ENCODE measurements around the gene SLC17A8.
"Not testable (repeated sequence)": the region's sequence is repeated elsewhere in the genome, so short reads cannot be mapped to it uniquely, and the experiment has no call there.

SLC17A8 gene

DNA sequence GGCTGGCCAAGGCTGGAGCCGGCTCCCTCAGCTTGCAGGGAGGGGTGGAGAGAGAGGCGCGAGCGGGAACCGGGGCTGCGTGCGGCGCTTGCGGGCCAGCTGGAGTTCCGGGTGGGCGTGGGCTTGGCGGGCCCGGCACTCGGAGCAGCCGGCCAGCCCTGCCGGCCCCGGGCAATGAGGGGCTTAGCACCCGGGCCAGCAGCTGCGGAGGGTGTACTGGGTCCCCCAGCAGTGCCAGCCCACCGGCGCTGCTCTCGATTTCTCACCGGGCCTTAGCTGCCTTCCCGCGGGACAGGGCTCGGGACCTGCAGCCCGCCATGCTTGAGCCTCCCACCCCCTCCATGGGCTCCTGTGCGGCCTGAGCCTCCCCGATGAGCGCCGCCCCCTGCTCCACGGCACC lies 73.4 kb downstream of the SLC17A8 start:
- FAIRE-seq, result not testable (repeated sequence)

- FAIRE-seq, result no peak
Observed at GRCh38 chr12:100433701-100434100, 76.8 kb downstream of the SLC17A8 start.

GRCh38 chr12:100434177-100434576 lies 77.3 kb downstream of the SLC17A8 start:
- no peak for FAIRE-seq

DNA sequence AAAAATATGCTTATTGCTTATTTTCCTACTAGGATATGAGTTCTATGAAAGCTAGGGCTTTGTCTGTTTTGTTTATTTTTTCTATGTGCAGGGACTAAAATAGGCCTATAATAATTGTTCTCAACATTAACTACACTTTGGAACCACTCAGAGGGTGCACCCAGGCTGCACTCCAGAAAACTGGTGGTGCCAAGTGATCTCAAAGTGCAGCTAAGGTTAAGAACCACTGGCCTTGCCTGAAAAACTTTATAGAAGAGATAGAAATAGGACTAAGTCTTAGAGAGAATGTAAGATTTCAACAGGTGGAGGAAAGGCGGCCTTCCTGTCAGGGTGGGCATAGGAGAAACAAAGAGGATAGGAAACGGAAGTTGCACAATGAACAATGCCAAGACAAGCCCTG lies 79.1 kb downstream of the SLC17A8 start:
- FAIRE-seq, result no peak

DNA sequence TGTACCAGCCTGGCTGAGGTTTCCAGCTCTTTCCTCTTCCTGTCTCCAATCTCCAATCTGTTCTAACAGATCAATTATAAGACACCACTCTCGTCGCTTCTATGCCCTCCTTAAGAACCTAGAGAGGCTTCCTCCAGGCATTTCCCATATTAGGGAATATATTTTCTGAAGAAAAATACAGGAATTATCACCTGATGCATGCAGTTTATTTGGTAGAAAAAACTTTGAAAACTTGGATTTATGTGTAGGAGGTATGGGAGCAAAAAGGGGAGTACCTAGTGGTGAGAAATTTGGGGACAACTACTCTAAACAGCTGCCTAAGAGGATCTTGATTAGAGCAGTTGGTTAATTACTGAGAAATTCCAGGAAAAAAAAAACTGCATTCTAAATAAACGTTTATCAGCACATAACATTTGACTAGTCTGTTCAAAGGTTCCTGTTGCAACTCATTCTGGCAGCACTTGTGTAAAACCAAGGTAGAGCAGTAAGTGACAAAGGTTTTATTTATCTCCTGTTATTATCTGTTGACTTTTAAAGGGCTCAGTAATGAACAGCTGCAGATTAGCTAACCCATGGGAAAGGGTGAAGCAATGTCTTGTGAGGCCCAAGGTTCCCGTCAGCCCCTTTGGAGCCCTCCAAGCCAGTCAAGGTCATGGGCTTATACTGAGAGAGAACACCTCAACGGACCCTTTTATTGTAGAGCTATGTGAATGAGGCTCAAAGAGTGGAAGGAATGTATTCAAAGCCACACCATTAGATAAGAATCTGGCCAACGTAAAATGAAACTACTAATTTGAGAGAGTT lies 80.4 kb downstream of the SLC17A8 start:
- FAIRE-seq, result no peak

DNA sequence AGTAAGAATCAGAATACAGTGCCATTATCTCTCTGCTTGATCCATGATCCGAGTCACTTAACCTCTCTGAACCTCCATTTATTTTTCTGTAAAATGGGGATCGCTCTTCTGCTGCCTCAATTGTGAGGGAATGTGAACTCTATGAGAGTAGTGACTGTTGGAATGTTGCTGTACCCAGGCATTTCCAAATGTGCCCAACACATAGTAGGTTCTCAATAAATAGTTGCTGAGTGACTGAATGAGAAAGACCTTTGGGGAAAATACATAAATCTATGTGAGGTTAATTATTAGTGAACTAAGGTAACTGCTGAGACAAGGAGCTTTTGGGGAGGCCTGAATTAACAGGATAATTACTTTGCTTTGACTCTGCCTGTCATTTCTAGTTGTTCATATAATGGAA lies 82.9 kb downstream of the SLC17A8 start:
- FAIRE-seq, result no peak

GRCh38 chr12:100442403-100442802 lies 85.5 kb downstream of the SLC17A8 start:
- FAIRE-seq, result no peak

GRCh38 chr12:100443434-100443833 lies 86.6 kb downstream of the SLC17A8 start:
- FAIRE-seq, result no peak

DNA sequence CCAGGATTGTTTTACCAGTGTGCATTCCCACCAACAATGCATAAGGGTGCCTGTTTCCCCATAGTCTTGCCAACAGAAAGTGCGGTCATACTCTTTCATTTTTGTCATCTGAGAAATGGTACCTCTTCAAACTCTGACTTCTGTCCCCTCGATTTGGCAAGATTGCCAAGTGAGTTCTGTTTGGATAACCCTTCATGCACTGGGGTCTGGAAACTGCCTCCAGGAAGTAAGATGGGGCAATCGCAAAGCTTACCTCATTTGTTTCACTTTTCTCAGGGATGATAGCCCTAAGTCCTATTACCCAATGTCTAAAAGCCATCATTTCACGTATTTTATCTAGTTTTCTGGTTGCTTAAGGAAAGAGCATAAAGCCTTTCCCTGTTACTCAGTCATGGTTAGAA lies 88.2 kb downstream of the SLC17A8 start:
- no peak for FAIRE-seq

DNA sequence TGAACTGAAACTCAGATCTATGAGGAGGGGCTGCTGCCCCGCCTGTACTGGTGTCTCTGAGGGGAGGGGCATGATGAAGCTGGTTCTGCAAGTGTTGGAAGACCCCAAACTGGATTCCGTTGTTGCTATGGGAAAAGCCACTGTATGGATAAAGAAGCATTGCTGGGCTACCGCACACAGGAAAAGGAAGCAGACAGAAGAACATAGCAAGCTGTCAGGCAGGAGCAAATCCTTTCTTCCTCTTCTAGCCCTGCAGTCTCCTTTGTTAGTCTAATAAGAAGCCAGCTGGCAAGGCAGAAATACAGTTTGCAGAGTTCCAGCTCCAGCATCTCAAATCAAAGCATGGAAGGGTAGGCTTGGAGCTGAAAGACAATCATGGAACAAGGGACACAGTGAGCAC lies 90.5 kb downstream of the SLC17A8 start:
- FAIRE-seq, result no peak

- FAIRE-seq, result no peak
Observed at GRCh38 chr12:100448656-100449055, 91.8 kb downstream of the SLC17A8 start.

DNA sequence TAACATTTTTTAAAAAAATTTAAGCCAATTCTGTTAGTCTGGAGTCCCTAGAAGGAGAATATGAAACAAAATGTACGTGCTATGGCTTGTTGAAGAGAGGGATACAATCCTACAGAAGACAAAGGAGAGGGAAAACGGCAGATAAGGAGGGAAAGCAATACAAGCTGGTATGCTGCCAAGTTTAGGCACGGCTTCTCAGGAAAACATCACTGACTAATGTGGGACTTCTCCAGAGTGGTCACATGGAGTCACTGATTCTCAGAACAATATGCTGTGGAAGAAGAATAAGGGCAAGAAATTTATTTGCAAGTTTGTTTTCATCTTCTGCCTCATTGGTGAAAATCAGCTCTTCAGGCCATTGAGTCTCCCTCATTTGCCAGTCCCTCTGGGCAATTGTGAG lies 93.9 kb downstream of the SLC17A8 start:
- FAIRE-seq, result no peak

DNA sequence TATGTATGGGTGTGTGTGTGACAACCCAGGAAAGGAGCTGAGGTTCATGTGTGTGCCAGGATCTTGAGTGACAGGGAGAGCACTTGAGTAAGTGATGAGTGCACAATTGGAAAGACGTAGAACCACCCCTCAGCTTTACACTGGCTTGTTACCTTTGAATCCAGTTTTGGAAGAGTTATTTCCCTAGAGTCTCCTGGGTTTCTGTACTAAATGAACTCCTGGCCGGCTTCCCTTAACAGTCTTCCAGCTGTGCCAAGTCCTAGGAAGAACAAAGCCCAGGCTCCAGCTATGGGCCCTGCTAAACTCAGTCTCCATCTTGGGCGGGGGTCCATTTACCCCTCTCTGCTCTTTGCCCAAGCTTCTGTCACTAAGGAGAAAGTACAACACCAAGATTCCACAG lies 97.1 kb downstream of the SLC17A8 start:
- FAIRE-seq, result no peak

- FAIRE-seq, result no peak
Observed at GRCh38 chr12:100455896-100456295, 99.0 kb downstream of the SLC17A8 start.

DNA sequence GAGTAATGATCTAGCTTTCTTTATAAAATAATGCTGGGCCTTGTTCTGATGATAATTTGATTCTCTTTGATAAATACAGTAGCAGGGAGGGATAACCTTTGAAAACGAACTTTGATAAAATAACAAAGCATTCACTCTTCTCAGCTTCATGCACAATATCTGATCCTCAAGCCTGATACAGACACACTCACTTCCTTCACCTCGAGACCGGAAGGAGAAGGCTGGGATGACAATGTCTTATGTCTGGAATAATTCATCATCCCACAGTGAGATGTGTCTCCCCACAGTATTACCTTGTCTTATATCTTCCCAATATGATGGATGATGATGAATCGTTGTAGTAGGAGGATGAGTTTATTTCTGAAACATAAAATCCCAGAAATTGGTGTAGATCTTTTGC lies 101.3 kb downstream of the SLC17A8 start:
- no peak for FAIRE-seq

DNA sequence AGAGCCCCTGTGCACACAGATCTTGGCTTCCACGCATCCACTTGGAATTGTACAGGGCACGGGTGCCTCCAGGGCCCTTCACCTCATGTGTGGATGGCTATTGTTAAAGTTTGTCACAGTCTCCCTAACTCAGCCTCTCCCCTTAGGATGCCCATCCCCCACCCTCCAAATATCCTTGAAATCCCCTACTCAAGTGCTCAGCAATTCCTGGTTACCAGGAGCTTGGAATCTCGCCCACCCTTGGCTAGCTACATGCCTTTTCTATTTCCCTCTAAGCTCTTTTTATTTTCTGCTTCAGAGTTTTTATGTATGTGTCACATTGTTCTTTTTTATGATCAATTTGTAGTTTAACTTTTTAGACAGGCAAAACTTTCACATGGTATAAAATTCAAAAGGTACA lies 103.8 kb downstream of the SLC17A8 start:
- FAIRE-seq, result no peak

DNA sequence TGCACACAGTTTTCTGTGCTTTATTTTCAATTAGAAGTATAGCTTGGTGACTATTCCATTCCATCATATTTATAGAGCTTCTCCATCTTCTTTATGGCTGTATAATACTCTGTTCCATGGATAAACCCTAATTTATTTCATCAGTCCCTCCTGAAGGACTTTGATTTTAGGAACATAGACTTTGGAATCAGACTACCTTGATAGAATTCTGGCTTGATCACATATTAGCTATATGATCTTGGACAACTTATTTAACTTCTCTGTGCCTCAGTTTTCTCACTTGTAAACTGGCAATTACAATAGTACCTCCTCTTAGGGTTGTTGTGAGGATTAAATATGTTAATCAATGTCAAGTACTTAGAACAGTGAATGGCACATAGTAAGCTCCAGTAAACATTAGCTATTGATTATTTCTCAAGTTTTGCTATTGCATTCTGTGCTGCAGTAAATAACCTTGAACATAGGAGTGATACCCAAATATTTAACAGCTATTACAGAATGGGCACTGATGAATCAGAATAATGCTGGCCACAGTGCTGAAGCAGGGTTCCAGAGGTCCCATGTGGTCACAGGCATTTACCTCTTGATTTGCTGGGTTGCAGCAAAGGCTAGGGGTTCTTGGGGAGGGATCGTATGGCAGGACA lies 104.6 kb downstream of the SLC17A8 start:
- no peak for FAIRE-seq

GRCh38 chr12:100463661-100464060 lies 106.8 kb downstream of the SLC17A8 start:
- no peak for FAIRE-seq

- no peak for FAIRE-seq
Observed at GRCh38 chr12:100464529-100464928, 107.7 kb downstream of the SLC17A8 start.

DNA sequence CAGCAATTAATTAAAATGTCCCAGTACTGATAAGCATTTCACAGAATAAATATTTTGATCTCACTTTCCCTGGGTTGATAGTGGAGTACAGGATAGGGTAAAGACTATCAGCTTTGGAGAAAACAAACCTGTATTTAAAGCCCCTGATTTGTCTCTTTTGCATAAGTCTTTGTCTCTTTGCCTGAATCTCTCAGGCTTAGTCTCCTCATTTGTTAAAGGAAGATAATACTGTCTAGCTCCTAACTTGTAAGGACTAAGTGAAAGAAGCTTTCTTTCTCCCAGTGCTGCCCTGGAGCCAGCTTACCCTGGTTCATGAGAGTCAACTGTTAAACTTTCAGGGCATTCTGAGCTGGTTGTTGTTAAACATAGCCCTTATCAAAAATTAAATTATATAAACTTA lies 111.3 kb downstream of the SLC17A8 start:
- FAIRE-seq, result no peak
